AG09319 (cell line): ENCODE data around the gene DPP4.
"Not testable (repeated sequence)": the region's sequence is repeated elsewhere in the genome, so short reads cannot be mapped to it uniquely, and the experiment has no call there.

Experiments used
- DNase-seq: peaks from one replicate; pipeline ENCODE4 v3.0.0-alpha.2; 2010; ENCODE audit warnings: low read depth; ENCODE audit errors: extremely low read depth
- CTCF ChIP-seq: IDR thresholded peaks from 2 replicates; pipeline ENCODE4 v1.5.1; 2011; ENCODE audit warnings: low read depth, mild to moderate bottlenecking, inconsistent platforms, low read length, moderate library complexity

Gene DPP4

GRCh38 chr2:161987311-161987710 lies 86.7 kb downstream of the DPP4 start:
- TF ChIP-seq CTCF = no peak
- no peak for DNase-seq

GRCh38 chr2:161983866-161984265 lies 90.1 kb downstream of the DPP4 start:
- DNase-seq = no peak
- no peak for TF ChIP-seq CTCF

GRCh38 chr2:161983331-161983651 lies 90.7 kb downstream of the DPP4 start:
- TF ChIP-seq CTCF = no peak
- no peak for DNase-seq

GRCh38 chr2:161982548-161983330 lies 91.3 kb downstream of the DPP4 start:
- DNase-seq = no peak
- no peak for TF ChIP-seq CTCF

- TF ChIP-seq CTCF = no peak
- no peak for DNase-seq
Measured at GRCh38 chr2:161981679-161982250, 92.2 kb downstream of the DPP4 start.

- no peak for DNase-seq
- no peak for TF ChIP-seq CTCF
Measured at GRCh38 chr2:161980976-161981375, 93.0 kb downstream of the DPP4 start.

- DNase-seq = no peak
- TF ChIP-seq CTCF = no peak
Measured at GRCh38 chr2:161979490-161979889, 94.5 kb downstream of the DPP4 start.

- not testable (repeated sequence) for DNase-seq
Measured at GRCh38 chr2:161977926-161978325, 96.1 kb downstream of the DPP4 start.
